GM19324 (cell line): Measurements from ENCODE around the gene ARHGAP6.
A peak's percentile ranks its signal among the peaks of the same experiment; 100 is the strongest.
"Not testable (repeated sequence)": the region's sequence is repeated elsewhere in the genome, so short reads cannot be mapped to it uniquely, and the experiment has no call there.

Experiments used
- ATAC-seq: cut with Tn5 transposase; IDR thresholded peaks from one replicate; pipeline ENCODE4 v1.9.1; 2021; ENCODE audit warnings: mild to moderate bottlenecking, moderate library complexity; ENCODE audit not compliant: unreplicated experiment, low FRiP score

Gene ARHGAP6

DNA sequence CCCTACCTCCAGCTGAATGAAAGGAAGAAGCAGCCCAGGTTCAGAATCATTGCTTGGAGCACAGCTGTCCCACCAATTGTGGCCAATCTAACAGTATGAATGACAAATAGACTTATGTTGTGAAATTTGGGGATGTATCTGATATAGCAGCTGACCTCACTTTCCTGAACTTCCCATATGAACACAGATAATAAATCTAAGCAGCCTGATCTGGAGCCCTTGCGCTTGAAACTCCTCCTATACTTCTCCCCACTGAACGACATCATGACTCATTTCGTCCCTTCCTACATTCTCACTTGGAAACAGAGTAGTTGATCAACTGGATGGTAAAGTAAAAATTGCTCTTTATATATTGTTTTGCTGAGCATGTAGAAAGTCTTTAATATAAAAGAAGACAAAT is 396.7 kb downstream of the ARHGAP6 start:
- no peak for ATAC-seq

DNA sequence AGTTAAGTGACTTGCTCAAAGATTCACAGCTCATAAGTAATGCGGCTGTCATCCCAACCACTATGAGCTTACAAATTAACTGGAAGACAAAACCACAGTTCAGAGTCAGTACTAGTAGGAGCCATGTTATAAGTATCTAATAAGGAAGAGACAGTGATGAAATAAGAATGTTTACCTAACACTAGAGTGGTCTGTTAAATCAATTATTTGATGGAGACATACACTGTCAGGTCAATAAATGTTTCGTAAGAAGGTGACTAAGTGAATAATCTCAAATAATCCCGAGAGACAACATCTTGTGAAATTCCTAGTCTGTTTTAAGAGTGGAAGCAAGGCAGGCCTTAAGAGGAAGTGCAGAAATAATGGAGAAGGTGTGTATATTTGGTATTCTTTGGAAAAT is 398.3 kb downstream of the ARHGAP6 start:
- ATAC-seq: no peak

DNA sequence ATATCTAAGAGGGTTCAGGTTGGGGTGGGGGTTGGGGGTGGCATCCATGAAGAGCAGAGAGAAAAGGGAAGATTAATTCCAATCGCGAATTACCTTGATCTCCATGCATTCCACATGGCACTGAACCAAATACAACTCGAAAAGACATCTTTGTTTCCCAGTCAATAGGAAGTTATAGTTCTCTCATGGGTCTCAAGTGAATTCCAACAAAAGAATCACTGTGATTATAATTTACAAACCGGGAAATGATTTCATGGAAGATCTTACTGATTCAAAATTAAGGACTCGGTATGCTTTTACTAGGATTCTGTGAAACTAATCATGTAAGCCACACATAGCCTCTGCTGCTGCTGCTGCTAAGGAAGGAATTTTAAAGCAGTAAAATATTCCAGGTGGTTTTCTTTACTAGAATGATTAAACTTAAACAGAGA is 399.1 kb downstream of the ARHGAP6 start:
- ATAC-seq: no peak

DNA sequence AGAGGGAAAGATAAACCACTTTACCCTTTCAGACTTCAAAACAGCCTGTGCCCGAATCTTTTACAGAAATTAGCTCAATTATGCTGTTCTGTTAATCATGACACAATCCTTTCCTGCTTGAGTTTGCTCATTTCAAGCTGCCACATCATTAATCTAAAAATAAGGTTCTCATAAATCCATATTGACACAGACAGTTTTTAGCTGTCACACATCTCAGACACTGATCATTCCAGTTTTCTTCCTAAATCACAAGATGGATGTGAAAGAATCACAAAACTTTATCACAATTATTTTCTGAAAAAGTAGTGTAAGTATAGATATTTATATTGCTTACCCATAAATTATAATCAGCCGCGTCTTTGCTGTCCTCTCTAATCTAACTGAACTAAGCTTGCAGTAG is 400.4 kb downstream of the ARHGAP6 start:
- ATAC-seq: no peak

DNA sequence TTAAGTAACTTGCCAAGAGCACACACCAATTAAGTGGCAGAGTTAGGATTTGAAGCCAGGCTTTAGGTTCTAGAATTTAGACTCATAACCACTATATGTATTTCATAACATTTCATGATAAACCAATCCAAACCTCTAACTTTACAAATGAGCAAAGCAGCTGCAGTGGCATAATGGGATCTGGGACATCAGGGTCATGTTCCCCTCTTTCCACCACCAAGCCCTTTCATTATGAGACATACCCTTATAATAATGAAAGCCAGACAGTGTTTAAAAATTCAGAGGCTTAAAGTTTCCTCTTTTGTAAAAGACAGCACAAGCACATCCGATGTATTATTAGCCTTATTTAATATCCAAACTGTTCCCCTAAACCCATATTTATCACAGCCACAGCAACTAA is 400.8 kb downstream of the ARHGAP6 start:
- ATAC-seq: no peak

DNA sequence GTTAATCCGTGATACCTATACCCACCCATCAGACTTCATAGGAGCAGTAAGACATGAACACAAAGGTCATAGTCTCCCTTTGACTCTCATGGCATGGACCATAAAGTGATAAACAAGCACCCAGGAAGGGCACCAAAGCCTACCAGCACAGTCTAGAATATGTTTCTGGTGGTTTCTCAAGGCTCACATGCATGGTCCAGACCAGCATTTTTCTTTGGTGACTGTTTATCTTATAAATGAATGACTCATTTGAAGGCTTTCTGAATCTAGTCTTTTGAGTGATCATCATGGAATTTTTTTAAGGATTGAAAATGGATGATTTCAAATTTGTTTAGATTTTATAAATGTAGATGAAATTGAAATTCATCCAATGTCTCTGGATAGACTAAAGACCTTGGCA is 404.5 kb downstream of the ARHGAP6 start:
- ATAC-seq: no peak

DNA sequence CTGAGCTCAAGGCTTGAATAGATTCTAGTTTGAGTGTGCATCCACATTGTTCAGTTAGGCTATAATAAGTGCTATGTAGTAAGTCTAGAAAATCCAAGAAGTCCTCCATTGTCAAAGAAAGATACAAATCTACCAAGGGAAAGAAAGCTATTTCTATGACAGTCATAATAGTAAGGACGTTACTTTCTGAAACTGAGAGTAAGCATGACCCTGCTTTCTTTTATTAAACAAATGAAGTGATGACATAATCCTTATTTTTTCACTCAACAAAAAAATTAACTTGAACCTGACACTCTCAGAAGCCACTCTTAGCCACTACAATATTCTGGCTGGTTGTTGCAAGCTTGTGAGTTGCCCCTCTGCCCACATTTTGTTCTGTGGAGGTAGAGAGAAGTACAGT is 406.3 kb downstream of the ARHGAP6 start:
- ATAC-seq: no peak

DNA sequence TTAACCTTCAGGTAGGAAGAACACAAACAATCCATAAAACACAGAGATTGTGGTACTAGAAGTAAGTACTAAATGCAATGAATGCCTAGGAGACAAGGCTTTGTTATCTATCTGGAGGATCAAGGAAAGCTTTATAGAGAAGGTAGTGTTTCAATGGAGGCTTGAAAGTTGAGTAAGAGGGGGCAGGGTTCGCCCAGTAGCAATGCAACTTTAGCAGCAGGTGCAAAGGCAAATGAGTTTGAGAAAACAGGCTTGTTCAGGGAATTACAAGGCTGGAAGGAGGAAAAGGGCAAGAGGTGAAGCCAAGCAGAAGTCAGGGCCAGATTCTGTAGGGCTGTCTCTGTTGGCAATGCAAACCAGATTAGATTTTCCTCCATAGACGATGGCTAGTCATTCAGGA is 408.0 kb downstream of the ARHGAP6 start:
- ATAC-seq: no peak

DNA sequence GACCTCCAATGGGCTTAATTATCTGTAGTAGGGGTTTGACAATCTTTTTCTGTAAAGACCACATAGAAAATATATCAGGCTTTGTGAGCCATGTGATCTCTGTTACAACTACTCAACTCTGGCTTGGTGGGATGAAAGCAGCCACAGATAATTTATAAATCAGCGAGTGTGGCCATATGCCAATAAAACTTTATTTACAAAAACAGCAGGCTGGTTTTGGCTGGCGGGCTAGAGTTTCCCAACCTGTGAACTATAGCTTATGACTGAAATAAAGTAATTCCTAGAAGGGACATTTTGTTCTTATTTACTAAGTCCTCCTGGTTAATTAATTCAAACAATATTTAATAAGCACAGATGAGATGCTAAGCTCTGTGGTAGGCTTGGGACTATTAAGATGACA is 408.4 kb downstream of the ARHGAP6 start:
- no peak for ATAC-seq

DNA sequence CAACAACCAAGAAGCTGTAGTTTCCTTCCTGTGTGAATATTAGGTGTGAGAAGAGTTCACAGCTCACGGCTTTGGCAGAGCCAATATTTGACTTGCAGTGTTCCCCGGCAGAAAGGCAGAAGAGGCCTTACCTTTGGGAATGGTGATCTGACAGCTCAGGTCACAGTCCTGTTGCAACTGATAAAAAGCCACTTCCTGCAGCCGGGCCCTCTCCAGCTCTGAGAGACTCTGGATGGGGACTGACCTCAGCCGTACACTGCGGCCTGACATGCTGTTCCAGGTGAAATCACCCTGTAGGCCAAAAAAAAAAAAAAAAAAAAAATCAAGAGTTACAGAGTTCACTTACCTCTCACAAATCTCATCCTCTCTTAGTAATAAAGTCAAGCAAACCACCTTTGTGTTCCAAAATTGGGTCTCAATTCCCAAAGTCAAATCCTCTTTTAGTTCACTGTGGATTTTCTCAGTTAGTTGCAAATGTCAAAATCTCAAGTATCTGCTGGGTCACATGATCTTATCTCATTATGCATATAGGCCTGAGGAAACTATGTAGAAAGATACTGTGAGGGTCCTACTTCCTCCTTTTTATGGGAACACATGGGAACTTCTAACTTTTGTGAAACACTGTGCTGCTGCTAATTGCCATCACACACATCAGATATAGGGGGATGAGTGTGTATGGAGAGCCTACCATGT is 411.2 kb downstream of the ARHGAP6 start:
- ATAC-seq: no peak

DNA sequence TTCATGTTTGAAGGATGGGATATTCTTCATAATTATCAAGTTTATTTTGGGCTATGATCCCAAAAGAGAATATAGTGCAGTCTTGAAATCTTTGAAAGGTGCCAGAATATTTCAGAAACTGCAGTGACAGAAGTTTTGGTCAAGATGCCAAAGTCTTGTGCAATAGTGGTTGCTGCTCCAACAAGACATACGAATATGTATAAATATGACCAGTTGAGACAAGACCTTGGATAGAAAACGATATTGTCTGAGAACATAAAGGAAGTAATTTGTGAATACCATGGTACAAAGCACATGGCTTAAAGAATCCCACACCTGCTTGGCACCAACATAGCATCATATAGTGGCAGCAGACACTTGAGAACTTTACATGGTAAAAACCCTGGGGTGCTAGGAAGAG is 421.1 kb downstream of the ARHGAP6 start:
- ATAC-seq: no peak

DNA sequence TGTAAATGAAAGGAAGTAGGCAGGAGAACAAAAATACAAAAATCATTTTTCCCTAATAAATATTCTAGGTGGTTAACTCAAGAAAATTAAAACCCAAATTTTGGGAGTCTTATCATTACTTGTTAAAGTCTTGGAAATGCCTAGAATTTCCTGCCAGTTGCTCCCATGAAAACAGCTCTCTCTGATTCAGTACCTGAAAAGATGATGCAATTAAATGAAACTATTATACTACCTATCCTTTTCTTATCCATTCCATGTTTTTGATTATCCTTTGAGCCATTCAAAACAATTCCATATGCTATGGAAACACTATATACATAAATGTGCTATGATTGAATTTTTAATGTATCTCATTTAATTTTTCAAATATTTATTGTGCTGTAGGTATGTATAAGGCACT is 423.0 kb downstream of the ARHGAP6 start:
- ATAC-seq: no peak

DNA sequence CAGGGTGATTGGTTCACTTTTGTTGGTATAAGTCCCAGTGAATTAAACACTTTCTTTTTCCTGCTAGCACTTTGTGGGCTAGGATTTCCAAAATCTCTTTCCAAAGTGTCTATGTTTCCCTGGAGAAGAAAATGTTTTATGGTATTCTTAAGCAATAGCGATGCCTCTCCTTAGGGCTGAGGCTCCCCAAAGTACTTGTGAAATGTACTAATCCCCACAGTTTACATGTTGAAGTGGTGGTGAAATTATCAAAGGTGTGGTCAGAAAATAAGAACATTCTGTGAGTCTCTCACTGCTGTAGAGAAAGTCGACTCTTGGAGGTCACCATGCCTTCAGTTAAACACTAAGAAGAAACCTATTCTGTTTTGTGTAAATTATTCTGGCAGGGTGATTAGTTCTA is 424.0 kb downstream of the ARHGAP6 start:
- no peak for ATAC-seq

DNA sequence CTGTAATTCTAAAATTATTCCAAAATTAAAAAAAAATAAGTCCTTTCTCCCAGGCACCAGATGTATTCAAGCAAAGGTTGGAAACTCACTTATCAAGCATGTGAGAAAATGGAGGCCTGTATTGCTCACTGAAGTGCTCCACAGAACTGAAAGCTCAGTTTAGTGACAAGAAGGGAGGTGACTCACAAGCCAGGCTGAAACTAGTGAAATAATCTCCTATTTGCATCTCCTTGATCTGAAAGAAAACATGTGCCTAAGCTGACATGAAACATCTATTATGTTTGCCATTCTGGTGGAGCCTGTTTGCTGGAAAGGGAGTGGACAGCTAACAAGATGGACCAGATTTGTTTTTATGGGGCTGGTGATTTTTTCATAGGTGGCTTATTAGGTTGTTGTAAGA is 426.5 kb downstream of the ARHGAP6 start:
- ATAC-seq: peak; percentile 86

DNA sequence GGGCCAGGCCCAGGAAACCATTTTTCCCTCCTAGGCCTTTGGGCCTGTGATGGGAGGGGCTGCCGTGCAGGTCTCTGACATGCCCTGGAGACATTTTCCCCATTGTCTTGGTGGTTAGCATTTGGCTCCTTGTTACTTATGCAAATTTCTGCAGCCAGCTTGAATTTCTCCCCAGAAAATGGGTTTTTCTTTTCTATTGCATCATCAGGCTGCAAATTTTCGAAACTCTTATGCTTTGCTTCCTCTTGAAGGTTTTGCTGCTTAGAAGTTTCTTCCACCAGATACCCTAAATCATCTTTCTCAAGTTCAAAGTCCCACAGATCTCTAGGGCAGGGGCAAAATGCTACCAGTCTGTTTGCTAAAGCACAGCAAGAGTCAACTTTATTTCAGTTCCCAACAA is 430.3 kb downstream of the ARHGAP6 start:
- ATAC-seq: not testable (repeated sequence)

DNA sequence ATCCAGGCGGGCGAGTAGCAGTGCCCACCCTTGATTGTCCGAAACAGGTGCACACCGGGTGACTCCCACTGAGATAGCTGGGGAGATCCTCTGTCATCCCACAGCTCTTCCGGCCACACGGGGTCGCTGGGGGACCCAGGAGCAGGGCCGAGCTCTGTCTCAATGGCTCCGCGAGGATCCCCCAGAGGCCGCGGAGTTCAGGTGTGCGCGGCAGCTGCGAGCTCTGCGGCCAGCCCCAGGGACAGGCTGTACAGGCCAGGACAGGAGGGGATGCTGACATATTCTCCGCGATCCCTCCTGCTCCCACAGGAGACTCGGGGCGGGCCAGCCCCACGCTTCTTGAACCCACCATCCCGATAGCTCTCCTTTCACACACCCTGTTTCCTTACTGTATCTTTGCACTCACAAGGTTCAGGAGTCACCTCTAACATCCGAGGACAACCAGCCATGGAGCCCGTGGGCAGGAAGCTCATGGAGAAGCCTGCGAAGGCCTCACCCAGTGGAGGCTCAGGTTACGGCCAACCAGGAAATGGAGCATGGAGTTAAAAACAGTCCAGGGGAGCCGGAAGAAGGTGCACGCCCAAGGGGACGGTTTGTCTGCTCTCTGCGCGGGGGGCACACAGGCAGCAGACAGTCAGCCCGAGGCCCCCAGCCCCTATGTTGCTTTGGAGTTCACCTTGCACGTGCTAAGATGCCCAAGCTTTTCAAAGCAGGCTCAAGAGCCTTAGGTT is 450.4 kb downstream of the ARHGAP6 start:
- ATAC-seq: no peak

DNA sequence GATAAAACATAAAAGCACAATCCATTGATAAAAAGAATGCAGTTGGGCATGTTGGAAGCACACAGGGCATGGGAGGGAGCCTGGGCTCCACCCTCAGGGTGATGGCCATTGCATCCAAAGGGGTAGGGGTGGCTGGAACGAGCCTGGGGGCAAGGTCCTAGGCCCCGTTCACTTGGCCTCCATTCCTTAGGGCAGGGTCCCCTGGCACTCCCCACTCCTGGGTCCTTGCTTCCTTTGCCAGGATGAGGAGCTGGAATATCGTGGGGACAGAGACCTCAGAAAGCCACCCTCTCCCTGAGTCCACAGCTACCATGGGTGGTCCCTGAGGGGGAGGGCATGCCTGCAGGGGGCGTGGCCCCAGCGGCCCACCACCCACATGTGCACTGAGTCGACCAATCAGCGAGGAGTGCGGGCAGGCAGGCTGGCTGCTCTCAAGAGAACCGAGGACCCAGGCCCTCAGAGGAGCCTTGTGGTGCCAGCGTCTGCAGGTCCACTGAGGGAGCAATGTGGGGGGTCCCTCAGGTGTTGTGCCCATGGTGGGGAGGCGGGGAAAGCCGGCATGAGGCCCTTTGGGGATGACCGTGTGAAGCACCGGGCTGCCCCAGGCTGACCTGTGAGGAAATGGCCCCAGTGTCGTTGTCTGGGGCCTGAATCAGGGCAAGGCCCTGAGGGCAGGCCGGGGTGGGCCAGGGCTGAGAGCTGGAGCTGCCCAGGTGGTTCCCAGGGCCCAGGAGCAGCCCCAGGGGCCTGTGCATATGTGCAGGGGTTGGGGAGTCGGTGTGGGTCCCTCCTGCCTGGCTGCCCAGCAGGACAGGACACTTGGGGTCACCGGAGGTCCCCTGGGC is 451.2 kb downstream of the ARHGAP6 start:
- ATAC-seq: no peak

DNA sequence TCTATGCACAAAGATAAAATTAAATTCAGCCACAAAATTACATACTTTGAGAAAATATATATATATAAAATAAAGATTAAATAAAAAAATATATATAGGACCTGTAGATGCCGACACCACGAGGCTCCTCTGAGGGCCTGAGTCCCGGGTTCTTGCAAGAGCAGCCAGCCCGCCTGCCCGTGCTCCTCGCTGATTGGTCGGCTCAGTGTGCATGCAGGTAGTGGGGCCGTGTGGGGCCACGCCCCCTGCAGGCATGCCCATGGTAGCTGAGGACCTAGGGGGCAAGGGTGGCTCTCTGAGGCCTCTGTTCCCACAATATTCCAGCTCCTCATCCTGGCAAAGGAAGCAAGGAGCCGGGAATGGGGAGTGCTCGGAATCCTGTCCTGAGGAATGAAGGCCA is 453.0 kb downstream of the ARHGAP6 start:
- no peak for ATAC-seq

DNA sequence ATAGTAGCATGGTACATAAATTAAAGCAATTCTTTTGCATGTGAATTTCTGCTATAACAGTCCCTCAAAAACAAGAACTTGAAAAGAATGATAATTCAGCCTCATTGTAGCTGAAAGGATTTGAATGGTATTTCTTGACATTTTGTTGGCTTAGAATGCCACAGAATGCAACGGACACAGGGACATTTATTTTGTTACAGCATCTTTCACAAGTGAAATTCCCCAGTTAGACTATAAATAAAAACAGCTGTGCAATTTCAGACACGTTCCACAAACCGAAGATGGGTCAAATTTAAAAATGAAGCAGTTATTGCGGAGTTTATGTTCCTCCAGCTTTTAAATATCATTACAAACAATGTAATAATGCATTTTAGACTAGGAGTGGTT is 455.3 kb downstream of the ARHGAP6 start:
- ATAC-seq: no peak

DNA sequence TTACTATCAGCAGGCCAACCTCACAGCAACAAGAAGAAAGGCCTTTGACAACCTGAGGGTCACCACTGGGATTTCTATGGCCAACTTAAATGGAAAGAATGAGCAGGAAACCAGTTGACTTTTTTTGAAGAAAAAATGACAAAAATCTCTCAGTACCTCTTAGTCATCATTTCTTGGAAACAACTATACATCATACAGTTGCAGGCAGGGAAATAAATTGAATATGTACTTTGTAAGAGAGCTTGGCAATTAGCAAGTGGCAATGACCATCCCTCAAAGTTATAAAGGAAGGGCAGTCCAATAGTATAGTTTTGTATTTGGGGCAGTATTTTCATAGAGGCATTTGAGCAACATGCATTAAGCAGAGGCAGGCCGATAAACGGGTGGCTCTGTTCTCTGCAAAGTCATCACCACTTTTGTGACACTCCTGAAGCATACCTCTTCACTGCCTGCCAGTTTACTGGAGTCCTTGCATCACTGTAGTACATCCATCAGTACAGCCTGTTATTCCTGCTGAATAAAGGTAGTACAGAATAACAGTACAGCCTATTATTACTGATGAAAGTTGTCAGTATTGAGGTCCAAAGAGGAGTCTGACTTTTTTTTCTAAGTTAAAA is 455.8 kb downstream of the ARHGAP6 start:
- ATAC-seq: no peak

DNA sequence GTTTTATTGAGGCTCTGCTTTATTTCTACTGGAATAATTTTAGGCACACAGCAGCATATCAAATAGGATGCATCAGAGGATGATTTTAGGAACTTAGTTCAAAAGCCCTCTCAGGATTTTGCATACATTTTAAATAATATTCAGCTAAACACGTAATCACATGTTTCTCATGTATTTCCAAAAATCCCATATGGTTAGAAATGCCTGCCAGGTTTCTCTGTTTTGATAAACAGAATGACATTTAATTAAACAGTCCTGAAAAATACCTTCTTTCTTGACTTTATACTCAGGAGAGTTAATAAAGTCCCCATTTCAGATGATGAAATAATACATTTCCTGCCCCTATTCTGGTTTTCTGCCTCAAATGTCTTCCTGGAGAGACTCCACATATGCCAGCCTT is 459.0 kb downstream of the ARHGAP6 start:
- ATAC-seq: no peak
